NCI-H1694 (cell line): ENCODE data around the gene ELK1.
"Not testable (repeated sequence)": the region's sequence is repeated elsewhere in the genome, so short reads cannot be mapped to it uniquely, and the experiment has no call there.

ENCODE experiments used
- DNase-seq: peaks from one replicate; lab custom pipeline; 2025; lab: John Stamatoyannopoulos, UW

Gene ELK1

DNA sequence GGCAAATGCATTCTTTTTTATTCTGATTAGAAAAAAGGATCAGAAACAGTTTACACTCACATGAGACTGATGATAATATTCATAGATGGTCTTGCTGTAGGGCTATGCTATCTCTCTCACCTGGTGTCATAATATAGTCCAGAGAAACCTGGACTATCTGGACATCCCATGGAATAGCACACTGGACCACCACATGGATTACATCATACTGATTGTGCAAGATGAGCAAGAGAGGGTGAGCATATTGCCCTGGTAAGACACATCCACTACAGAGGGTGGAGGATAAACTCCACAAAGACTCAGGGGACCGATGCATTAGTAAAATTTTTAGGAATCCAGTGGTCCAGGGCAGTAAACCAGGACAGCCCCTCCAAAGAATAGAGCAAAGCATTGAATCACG, 38.9 kb downstream of the ELK1 start:
- DNase-seq = no peak

DNA sequence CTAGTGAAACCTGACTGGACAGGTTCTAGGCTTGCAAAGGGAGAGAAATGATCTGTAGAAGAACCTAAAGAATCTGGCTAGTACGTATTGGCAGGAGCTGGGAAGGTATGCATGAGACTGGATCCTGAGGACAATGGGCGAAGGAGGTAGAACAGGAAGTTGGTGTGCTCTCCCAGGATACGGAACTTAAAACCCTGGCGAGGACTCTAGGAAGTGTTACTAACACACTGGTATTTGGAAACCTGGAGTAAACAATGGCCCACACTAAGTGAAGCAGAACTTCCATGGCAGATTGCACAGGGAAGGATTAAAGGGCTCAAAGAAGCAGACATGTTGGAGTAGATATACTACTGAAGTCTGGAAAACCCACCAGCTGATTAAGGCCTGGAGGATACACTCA, 39.9 kb downstream of the ELK1 start:
- no peak for DNase-seq

DNA sequence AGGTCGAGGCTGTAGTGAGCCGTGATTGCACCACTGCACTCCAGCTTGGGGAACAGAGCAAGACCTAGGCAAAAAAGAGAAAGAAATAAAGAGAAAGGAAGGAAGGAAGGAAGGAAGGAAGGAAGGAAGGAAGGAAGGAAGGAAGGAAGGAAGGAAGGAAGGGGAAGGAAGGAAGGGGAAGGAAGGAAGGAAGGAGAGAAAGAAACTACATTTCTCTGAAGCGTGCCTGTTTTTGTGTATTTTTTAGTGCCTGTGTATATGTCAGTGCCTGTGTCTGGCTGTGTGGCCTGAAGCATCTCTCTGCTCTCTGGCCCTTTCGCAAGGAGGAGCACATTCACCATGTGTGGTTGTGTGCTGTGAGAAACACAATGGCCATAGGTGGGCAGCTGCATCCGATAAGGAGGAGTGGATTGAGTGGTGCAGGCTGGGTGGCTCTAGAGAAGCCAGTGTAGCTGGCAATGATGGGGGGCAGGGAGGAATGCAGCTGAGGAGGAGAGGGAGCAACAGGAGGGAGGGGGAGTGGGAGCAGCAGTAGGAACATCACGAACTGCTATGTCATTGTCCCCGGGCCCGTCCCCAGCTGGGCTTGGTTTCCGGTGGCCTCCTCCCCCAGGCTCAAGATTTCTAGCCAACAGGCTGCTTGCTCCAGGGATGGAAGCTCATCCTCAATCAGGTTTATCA, 42.1 kb downstream of the ELK1 start:
- no peak for DNase-seq

DNA sequence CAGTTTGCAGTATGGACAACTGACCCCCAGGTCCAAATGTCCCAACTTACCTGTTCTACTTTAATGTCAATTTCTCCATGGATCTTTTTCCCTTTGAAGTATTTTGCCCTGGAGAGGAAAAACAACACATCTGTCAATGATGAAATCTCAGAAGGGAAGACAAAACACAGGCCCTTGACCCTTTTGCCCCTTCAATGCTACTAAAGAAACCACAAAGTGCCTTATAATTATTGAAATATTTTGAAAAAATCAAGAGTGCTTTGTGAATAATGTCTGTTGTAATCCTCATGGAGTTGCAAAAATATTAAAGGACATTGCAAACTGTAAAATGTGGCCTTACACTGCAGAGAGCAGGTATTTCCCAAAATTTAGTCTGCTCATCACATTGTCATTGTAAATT, 43.3 kb downstream of the ELK1 start:
- no peak for DNase-seq

DNA sequence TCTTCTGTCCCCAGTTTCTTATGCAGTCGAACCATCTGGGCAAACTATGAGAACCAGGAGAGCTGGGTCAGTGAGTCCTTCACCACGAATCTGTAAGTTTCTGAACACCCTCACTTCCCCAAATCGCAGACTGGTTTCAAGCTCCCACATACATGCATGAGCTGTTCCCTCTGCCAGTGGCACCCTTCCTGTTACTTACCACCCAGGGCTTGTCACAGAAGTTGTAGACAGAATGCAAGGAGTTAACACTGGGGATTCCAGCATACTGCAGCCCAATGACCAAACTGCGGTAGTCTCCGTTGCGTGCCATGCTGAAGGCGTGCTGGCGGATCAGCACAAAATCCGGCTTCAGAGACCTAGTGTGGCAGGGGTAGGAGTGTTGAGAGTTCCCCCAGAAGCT, 45.3 kb downstream of the ELK1 start:
- no peak for DNase-seq

DNA sequence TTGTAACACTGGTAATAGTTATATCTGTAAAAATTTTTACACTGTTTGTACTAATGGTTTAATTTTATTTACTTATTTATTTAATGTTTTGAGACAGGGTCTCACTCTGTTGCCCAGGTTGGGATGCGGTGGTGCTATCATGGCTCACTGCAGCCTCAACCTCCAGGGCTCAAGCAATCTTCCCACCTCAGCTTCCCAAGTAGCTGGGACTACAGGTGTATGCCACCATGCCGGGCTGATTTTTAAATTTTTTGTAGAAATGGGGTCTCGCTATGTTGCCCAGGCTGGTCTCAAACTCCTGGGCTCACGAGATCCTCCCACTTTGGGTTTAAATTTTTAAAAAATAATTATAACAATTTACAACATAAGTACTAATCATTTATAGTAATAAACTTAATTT, 47.2 kb downstream of the ELK1 start:
- not testable (repeated sequence) for DNase-seq

DNA sequence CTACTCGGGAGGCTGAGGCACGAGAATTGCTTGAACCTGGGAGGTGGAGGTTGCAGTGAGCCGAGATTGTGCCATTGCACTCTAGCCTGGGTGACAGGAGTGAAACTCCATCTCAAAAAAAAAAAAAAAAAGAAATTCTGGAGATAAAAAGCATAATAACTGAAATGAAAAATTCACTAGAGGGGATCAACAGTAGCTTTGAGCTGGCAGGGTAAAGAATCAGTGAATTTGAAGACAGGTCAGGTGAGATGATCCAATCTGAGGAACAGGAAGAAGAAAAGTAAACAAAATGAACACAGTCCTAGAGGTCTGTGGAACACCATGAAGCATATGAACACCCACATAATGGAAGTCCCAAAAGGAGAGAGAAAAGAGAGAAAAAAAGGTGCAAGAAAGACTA, 53.1 kb downstream of the ELK1 start:
- no peak for DNase-seq

DNA sequence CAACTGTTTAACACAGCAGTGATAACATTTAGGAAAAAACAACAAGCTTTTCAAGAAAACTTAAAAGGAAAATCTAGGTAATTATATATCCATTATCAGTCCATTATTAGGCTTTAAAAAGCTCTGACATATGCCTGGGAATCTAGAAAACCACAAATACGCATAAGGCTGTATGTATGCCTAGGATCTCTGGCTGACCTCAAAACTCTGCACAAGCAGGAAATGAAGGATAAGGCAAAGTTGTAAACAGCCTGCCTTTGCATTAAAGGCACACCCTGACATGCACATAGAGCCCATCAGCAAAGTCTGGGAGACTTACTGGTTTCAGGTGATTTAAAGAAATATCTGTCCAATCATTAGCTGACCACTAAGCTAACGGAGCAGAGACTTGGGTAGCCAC, 54.1 kb downstream of the ELK1 start:
- no peak for DNase-seq

DNA sequence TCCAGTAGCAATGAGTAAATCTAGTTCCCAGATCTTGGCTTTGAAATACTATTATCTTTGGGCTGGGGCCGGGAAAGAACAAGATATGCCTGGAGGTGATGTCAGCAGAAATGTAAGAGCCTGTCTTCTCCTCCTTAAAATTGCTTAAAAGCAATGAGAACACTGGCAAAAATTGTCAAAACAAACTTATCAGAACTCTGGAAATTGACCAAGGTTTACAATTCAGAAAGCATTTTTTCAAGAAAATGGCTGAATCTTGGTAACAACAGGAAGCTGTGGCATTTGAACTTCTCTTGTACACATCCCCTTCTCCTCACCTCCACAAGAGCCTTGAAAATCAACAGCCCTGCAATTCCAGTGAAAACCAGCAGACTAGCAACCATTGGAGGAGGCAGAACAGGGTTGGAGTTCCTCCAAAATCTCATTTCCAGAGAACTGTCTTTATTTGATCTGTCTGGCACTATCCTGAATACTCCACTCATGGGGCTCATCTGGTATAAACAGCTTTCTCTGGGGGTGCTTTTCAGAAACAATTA, 54.6 kb downstream of the ELK1 start:
- no peak for DNase-seq

DNA sequence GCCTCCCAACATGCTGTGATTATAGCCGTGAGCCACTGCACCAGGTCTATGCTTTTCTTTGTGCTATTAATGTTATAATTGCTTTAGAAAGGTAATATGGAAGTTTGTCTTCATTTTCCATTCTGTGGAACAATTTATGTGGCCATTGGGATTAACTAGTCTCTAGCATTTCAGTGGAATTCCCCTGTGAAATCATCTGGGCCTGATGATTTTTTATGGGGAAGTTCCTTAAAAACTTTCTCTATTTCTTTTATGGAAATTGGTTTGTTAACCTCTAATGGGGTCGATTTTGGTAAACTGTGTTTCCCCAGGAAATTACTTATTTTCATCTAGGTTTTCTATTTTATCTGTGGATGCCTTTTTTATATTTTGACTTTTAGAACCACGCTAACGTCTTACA, 56.8 kb downstream of the ELK1 start:
- DNase-seq = no peak

DNA sequence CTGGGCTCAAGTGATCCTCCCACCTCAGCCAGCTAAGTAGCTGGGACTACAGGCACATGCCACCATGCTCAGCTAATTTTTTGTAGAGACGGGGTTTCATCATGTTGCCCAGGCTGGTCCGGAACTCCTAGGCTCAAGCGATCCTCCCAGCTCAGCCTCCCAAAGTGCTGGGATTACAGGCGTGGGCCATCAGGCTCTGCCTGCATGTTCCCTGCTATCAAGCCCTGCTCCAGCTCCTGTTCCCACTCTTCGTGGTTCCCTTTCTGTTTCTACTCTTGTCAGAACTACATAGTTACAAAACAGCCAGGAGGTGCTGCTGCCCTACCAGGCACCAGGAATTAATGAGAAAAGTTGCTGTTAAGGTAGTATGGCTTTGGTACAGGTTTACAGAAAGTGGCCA, 59.4 kb downstream of the ELK1 start:
- DNase-seq = no peak

DNA sequence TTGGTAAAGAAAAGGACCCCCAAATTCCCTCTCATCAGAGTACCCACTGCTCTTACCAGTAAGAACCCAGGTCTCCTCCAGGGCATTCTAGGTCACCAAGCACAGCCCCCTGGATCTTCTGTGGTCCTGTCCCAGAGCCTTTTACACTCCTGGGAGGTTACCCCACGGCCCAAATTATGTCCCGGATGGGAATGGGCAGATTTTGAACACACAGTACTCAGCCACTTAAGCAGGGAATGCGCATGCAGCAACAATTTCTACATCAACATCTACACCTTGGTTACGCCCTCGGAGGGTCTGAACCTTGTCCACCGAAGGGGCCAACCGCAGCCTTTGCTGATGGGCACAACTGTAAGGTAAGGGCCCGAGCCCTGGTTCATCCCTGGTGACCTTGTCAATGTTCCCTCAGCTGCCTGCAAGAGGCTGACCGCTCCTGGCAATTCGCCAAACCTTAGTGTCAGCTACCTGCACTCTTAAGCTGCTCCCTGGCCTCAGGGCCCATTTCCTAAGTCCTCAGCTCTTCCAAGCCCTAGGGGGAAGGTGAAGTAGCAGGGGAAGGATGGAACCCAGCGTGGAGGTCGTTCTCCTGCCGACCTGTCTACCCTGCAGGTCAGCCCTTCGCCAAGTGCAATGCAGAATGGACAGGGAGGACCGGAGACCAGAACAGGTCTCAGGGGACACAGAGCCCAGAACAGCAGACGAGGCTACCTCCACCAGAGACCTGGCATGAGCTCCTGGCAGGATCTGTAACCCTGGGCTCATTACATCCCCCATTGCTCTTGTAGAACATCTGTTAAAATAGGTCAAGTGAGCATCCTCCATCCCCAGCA, 62.2 kb downstream of the ELK1 start:
- DNase-seq = no peak

DNA sequence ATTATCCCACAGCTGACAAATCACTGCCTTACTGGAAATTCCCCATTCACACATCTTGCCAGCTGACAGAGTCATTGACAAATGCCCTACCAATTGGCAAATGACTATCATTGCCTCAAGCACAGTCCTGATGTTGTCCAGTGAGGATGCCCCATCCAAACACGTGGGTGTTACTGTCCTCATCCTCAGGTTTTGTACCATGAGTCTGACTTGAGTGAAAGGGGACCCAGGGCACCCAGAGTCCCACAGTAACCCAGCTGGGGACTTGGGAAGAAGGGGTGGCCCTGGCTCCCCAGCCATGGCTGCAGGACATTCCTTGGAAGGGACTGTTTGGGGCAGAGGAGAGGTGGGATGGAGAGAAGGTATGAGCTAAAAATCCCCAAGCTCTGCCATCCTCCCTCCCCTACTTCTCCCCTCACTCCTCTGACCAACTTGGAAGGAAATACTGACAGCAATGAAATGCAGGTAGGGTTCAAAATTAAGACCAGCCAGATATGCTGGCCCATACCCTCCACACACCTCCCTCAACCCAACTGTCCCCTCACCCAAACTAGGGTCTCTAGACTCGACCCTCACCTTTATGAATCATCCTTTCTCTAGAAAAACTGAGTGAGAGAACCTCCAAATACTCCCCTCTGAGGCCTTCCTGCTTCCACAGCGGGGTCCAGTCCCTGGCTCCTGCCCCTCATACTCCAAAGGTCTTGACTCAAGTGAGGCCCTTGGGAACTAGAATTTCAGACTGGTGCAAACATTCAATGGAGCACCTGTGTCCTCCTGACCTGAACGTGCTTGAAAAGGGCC, 63.1 kb downstream of the ELK1 start:
- no peak for DNase-seq

DNA sequence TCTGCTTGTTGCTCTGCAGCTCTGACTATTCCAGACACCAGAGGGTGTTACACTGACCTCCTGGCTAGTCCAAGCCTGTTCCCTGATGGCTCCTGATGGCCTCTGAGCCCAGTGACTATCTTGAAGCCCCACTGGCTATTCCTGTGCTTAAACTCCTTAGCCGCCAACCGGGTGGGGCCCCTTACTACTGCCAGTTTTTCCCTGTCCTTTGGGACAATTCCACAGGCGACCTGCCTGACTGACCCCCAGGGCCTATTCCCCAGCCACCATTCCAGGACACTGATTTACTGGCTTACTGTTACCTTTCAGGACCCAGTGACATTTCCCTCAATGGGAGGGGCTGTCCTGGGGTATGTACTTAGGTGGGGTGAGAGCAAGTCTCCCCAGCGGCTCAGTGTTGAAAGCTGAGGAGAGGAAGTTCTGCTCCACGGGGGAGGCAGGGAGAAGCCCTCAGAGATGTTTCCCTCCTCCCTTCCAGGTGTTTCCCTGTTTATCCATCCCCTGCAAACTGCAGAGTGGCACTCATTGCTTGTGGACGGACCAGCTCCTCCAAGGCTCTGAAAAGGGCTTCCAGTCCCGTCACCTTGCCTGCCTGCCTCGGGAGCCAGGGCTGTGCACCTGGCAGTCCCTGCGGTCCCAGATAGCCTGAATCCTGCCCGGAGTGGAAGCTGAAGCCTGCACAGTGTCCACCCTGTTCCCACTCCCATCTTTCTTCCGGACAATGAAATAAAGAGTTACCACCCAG, 64.1 kb downstream of the ELK1 start:
- no peak for DNase-seq
